ENCODE measurements around the gene HAGHL.

Gene HAGHL

DNA sequence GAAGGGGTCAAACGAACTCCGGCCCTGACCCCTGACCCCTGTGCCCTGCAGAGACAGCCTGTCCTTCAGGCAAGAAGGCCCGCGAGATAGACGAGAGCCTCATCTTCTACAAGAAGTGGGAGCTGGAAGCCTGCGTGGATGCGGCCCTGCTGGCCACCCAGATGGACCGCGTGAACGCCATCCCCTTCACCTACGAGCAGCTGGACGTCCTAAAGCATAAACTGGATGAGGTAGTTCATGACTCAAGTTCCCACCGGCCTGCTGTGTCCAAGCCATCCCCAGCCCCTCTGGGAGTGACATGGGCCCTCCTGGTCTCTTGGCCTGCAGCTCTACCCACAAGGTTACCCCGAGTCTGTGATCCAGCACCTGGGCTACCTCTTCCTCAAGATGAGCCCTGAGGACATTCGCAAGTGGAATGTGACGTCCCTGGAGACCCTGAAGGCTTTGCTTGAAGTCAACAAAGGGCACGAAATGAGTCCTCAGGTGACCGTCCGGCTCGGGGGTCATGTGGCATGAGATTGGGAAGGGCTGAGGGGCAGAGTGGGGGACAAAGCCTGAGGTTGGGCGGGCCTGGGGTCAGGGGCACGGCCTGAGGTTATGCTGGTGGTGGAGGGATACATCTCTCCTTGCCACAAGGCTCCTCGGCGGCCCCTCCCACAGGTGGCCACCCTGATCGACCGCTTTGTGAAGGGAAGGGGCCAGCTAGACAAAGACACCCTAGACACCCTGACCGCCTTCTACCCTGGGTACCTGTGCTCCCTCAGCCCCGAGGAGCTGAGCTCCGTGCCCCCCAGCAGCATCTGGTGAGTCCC lies 39.3 kb downstream of the HAGHL start:
- Histone ChIP-seq H3K27me3 (ENCODE audit: insufficient read depth, low read length, poor library complexity) (no peaks in the 10 kb centered on the region), H3K79me2 (ENCODE audit: insufficient read depth, low read length) (no peaks in the 10 kb centered on the region), H3K9ac (ENCODE audit: low read depth, low read length) (no peak overlapping the region), H3K4me3 (ENCODE audit: low read depth in 1 of 2, low read length in 2 of 2) (no peak overlapping the region), H3K4me2 (ENCODE audit: insufficient read depth, low read length) (no peak overlapping the region), H3K27ac (ENCODE audit: low read length) (no peak overlapping the region), H3K36me3 (ENCODE audit: insufficient read depth, low read length) (no peaks in the 10 kb centered on the region), H4K20me1 (ENCODE audit: insufficient read depth, low read length) (no peaks in the 10 kb centered on the region; the same call in 1 of the 2 replicates), H3K9me3 (ENCODE audit: insufficient read depth, low read length, severe bottlenecking) (no peaks in the 10 kb centered on the region), H2AFZ (ENCODE audit: low read depth, low read length) (no peak overlapping the region), H3K4me1 (ENCODE audit: insufficient read depth, low read length) (no peaks in the 10 kb centered on the region)
- no peak for ATAC-seq (ENCODE audit: insufficient read depth, low read depth)
- no peak for DNase-seq
- TF ChIP-seq EZH2 (IDR thresholded peaks at IDR 0.05; ENCODE audit: borderline replicate concordance, low read depth, low read length, severe bottlenecking), result no peak
- TF ChIP-seq, protein P1, sequence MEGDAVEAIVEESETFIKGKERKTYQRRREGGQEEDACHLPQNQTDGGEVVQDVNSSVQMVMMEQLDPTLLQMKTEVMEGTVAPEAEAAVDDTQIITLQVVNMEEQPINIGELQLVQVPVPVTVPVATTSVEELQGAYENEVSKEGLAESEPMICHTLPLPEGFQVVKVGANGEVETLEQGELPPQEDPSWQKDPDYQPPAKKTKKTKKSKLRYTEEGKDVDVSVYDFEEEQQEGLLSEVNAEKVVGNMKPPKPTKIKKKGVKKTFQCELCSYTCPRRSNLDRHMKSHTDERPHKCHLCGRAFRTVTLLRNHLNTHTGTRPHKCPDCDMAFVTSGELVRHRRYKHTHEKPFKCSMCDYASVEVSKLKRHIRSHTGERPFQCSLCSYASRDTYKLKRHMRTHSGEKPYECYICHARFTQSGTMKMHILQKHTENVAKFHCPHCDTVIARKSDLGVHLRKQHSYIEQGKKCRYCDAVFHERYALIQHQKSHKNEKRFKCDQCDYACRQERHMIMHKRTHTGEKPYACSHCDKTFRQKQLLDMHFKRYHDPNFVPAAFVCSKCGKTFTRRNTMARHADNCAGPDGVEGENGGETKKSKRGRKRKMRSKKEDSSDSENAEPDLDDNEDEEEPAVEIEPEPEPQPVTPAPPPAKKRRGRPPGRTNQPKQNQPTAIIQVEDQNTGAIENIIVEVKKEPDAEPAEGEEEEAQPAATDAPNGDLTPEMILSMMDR (IDR thresholded peaks at IDR 0.05; ENCODE audit: borderline replicate concordance, extremely low read depth, low read length, poor library complexity, severe bottlenecking), result no peak

GRCh38 chr16:766820-767640 lies 40.1 kb downstream of the HAGHL start:
- ATAC-seq (ENCODE audit: insufficient read depth, low read depth) (no peak), DNase-seq (no peak)
- Histone ChIP-seq H3K79me2 (ENCODE audit: insufficient read depth, low read length) (no peaks in the 10 kb centered on the region), H3K27ac (ENCODE audit: low read length) (no peak overlapping the region), H3K9me3 (ENCODE audit: insufficient read depth, low read length, severe bottlenecking) (no peaks in the 10 kb centered on the region), H3K4me1 (ENCODE audit: insufficient read depth, low read length) (no peaks in the 10 kb centered on the region), H3K4me2 (ENCODE audit: insufficient read depth, low read length) (no peak overlapping the region), H3K9ac (ENCODE audit: low read depth, low read length) (no peak overlapping the region), H3K27me3 (ENCODE audit: insufficient read depth, low read length, poor library complexity) (no peaks in the 10 kb centered on the region), H2AFZ (ENCODE audit: low read depth, low read length) (no peak overlapping the region), H3K36me3 (ENCODE audit: insufficient read depth, low read length) (no peaks in the 10 kb centered on the region), H3K4me3 (ENCODE audit: low read depth in 1 of 2, low read length in 2 of 2) (no peak overlapping the region), H4K20me1 (ENCODE audit: insufficient read depth, low read length) (no peaks in the 10 kb centered on the region; the same call in 1 of the 2 replicates)
- no peak for TF ChIP-seq EZH2 (IDR thresholded peaks at IDR 0.05; ENCODE audit: borderline replicate concordance, low read depth, low read length, severe bottlenecking)
- TF ChIP-seq, protein P1 (IDR thresholded peaks at IDR 0.05; ENCODE audit: borderline replicate concordance, extremely low read depth, low read length, poor library complexity, severe bottlenecking), result no peak

DNA sequence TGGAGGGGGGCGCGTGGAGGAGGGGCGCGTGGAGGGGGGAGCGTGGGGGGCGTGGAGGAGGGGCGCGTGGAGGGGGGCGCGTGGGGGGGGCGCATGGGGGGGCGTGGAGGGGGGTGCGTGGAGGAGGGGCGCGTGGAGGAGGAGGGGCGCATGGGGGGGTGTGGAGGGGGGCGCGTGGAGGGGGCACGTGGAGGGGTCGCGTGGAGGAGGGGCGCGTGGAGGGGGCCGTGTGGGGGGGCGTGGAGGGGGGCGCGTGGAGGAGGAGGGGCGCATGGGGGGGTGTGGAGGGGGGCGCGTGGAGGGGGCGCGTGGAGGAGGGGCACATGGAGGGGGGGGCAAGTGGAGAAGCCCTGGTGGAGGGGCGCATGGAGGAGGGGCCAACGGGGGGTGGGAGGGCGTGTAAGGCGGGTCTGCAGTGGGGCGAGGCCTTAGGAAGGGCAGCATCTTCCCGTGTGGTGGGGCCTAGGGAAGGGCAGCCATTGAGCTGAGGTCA lies 40.9 kb downstream of the HAGHL start:
- ATAC-seq (ENCODE audit: insufficient read depth, low read depth) (no peak), DNase-seq (no peak)
- TF ChIP-seq, protein P1 (IDR thresholded peaks at IDR 0.05; ENCODE audit: borderline replicate concordance, extremely low read depth, low read length, poor library complexity, severe bottlenecking), result no peak
- TF ChIP-seq EZH2 (IDR thresholded peaks at IDR 0.05; ENCODE audit: borderline replicate concordance, low read depth, low read length, severe bottlenecking), result no peak
- Histone ChIP-seq H2AFZ (ENCODE audit: low read depth, low read length) (no peak overlapping the region), H3K79me2 (ENCODE audit: insufficient read depth, low read length) (no peaks in the 10 kb centered on the region), H3K9me3 (ENCODE audit: insufficient read depth, low read length, severe bottlenecking) (no peaks in the 10 kb centered on the region), H3K27me3 (ENCODE audit: insufficient read depth, low read length, poor library complexity) (no peaks in the 10 kb centered on the region), H3K27ac (ENCODE audit: low read length) (no peak overlapping the region), H3K4me1 (ENCODE audit: insufficient read depth, low read length) (no peaks in the 10 kb centered on the region), H3K36me3 (ENCODE audit: insufficient read depth, low read length) (no peaks in the 10 kb centered on the region), H3K4me3 (ENCODE audit: low read depth in 1 of 2, low read length in 2 of 2) (no peak overlapping the region), H4K20me1 (ENCODE audit: insufficient read depth, low read length) (no peaks in the 10 kb centered on the region; the same call in 1 of the 2 replicates), H3K4me2 (ENCODE audit: insufficient read depth, low read length) (no peak overlapping the region), H3K9ac (ENCODE audit: low read depth, low read length) (no peak overlapping the region)
